ENCODE measurements around the gene HS3ST4.

Gene HS3ST4

GRCh38 chr16:26134588-26134987 lies 442.8 kb downstream of the HS3ST4 start:
- H3K27ac Mint-ChIP-seq: no peak overlapping the region
- H3K9me3 Mint-ChIP-seq: no peaks in the 10 kb centered on the region
- H3K4me3 Mint-ChIP-seq: no peak overlapping the region
- H3K27me3 Mint-ChIP-seq (ENCODE audit: low read depth): no peaks in the 10 kb centered on the region
- no peaks in the 10 kb centered on the region for H3K36me3 Mint-ChIP-seq (ENCODE audit: low read depth)
- no peaks in the 10 kb centered on the region for H3K4me1 Mint-ChIP-seq (ENCODE audit: low read depth)

GRCh38 chr16:26137956-26138355 lies 446.2 kb downstream of the HS3ST4 start:
- Mint-ChIP-seq H3K4me3 (no peak overlapping the region), H3K36me3 (ENCODE audit: low read depth) (no peaks in the 10 kb centered on the region), H3K27ac (no peak overlapping the region), H3K27me3 (ENCODE audit: low read depth) (no peaks in the 10 kb centered on the region), H3K9me3 (no peaks in the 10 kb centered on the region), H3K4me1 (ENCODE audit: low read depth) (no peaks in the 10 kb centered on the region)

- Mint-ChIP-seq H3K36me3 (ENCODE audit: low read depth) (no peaks in the 10 kb centered on the region), H3K4me3 (no peak overlapping the region), H3K27me3 (ENCODE audit: low read depth) (no peaks in the 10 kb centered on the region), H3K4me1 (ENCODE audit: low read depth) (no peaks in the 10 kb centered on the region), H3K27ac (no peak overlapping the region), H3K9me3 (no peaks in the 10 kb centered on the region)
Observed at GRCh38 chr16:26139091-26139490, 447.3 kb downstream of the HS3ST4 start.

- no peak overlapping the region for H3K4me3 Mint-ChIP-seq
- no peaks in the 10 kb centered on the region for H3K9me3 Mint-ChIP-seq
- no peaks in the 10 kb centered on the region for H3K36me3 Mint-ChIP-seq (ENCODE audit: low read depth)
- H3K27ac Mint-ChIP-seq: no peak overlapping the region
- no peaks in the 10 kb centered on the region for H3K27me3 Mint-ChIP-seq (ENCODE audit: low read depth)
- no peaks in the 10 kb centered on the region for H3K4me1 Mint-ChIP-seq (ENCODE audit: low read depth)
Observed at GRCh38 chr16:26139884-26140283, 448.1 kb downstream of the HS3ST4 start.

- Mint-ChIP-seq H3K27ac (no peak overlapping the region), H3K4me1 (ENCODE audit: low read depth) (no peaks in the 10 kb centered on the region), H3K36me3 (ENCODE audit: low read depth) (no peaks in the 10 kb centered on the region), H3K27me3 (ENCODE audit: low read depth) (no peaks in the 10 kb centered on the region), H3K9me3 (no peaks in the 10 kb centered on the region), H3K4me3 (no peak overlapping the region)
Observed at GRCh38 chr16:26149364-26150190, 457.8 kb downstream of the HS3ST4 start.

- H3K9me3 Mint-ChIP-seq: peaks cover 9% of the 10 kb centered on the region
- no peak overlapping the region for H3K4me3 Mint-ChIP-seq
- no peaks in the 10 kb centered on the region for H3K36me3 Mint-ChIP-seq (ENCODE audit: low read depth)
Observed at GRCh38 chr16:26155221-26155620, 463.5 kb downstream of the HS3ST4 start.

GRCh38 chr16:26157319-26157718 lies 465.6 kb downstream of the HS3ST4 start:
- H3K9me3 Mint-ChIP-seq: peaks cover 9% of the 10 kb centered on the region
- H3K27me3 Mint-ChIP-seq (ENCODE audit: low read depth): no peaks in the 10 kb centered on the region
- H3K4me1 Mint-ChIP-seq (ENCODE audit: low read depth): no peaks in the 10 kb centered on the region
- no peak overlapping the region for H3K4me3 Mint-ChIP-seq
- no peaks in the 10 kb centered on the region for H3K36me3 Mint-ChIP-seq (ENCODE audit: low read depth)
- no peak overlapping the region for H3K27ac Mint-ChIP-seq

More at GRCh38 chr16:26155221-26155620, 463.5 kb downstream of the HS3ST4 start:
- H3K27me3 Mint-ChIP-seq (ENCODE audit: low read depth): no peaks in the 10 kb centered on the region
- no peaks in the 10 kb centered on the region for H3K4me1 Mint-ChIP-seq (ENCODE audit: low read depth)
- H3K27ac Mint-ChIP-seq: no peak overlapping the region

GRCh38 chr16:26158142-26158759 lies 466.5 kb downstream of the HS3ST4 start:
- no peaks in the 10 kb centered on the region for H3K4me1 Mint-ChIP-seq (ENCODE audit: low read depth)
- no peak overlapping the region for H3K27ac Mint-ChIP-seq
- H3K36me3 Mint-ChIP-seq (ENCODE audit: low read depth): no peaks in the 10 kb centered on the region
- peaks cover 9% of the 10 kb centered on the region for H3K9me3 Mint-ChIP-seq
- H3K27me3 Mint-ChIP-seq (ENCODE audit: low read depth): no peaks in the 10 kb centered on the region
- H3K4me3 Mint-ChIP-seq: no peak overlapping the region

- no peak overlapping the region for H3K27ac Mint-ChIP-seq
- peaks cover 15% of the 10 kb centered on the region for H3K9me3 Mint-ChIP-seq
- H3K36me3 Mint-ChIP-seq (ENCODE audit: low read depth): no peaks in the 10 kb centered on the region
- H3K27me3 Mint-ChIP-seq (ENCODE audit: low read depth): no peaks in the 10 kb centered on the region
- no peaks in the 10 kb centered on the region for H3K4me1 Mint-ChIP-seq (ENCODE audit: low read depth)
- no peak overlapping the region for H3K4me3 Mint-ChIP-seq
Observed at GRCh38 chr16:26161461-26162180, 469.9 kb downstream of the HS3ST4 start.

GRCh38 chr16:26169473-26169872 lies 477.7 kb downstream of the HS3ST4 start:
- H3K36me3 Mint-ChIP-seq (ENCODE audit: low read depth): no peaks in the 10 kb centered on the region
- H3K9me3 Mint-ChIP-seq: peaks cover 3% of the 10 kb centered on the region
- H3K4me3 Mint-ChIP-seq: no peak overlapping the region
- H3K27ac Mint-ChIP-seq: no peak overlapping the region
- H3K4me1 Mint-ChIP-seq (ENCODE audit: low read depth): no peaks in the 10 kb centered on the region
- H3K27me3 Mint-ChIP-seq (ENCODE audit: low read depth): no peaks in the 10 kb centered on the region

GRCh38 chr16:26175944-26176343 lies 484.2 kb downstream of the HS3ST4 start:
- Mint-ChIP-seq H3K27ac (no peak overlapping the region), H3K4me3 (no peak overlapping the region), H3K36me3 (ENCODE audit: low read depth) (no peaks in the 10 kb centered on the region), H3K27me3 (ENCODE audit: low read depth) (no peaks in the 10 kb centered on the region), H3K4me1 (ENCODE audit: low read depth) (no peaks in the 10 kb centered on the region), H3K9me3 (no peaks in the 10 kb centered on the region)

GRCh38 chr16:26177438-26177837 lies 485.7 kb downstream of the HS3ST4 start:
- Mint-ChIP-seq H3K27ac (no peak overlapping the region), H3K4me1 (ENCODE audit: low read depth) (no peaks in the 10 kb centered on the region), H3K9me3 (no peaks in the 10 kb centered on the region), H3K4me3 (no peak overlapping the region), H3K27me3 (ENCODE audit: low read depth) (no peaks in the 10 kb centered on the region), H3K36me3 (ENCODE audit: low read depth) (no peaks in the 10 kb centered on the region)

GRCh38 chr16:26178298-26178697 lies 486.5 kb downstream of the HS3ST4 start:
- Mint-ChIP-seq H3K4me1 (ENCODE audit: low read depth) (no peaks in the 10 kb centered on the region), H3K9me3 (no peaks in the 10 kb centered on the region), H3K27me3 (ENCODE audit: low read depth) (no peaks in the 10 kb centered on the region), H3K36me3 (ENCODE audit: low read depth) (no peaks in the 10 kb centered on the region), H3K27ac (no peak overlapping the region), H3K4me3 (no peak overlapping the region)

GRCh38 chr16:26186091-26186615 lies 494.4 kb downstream of the HS3ST4 start:
- H3K36me3 Mint-ChIP-seq (ENCODE audit: low read depth): no peaks in the 10 kb centered on the region
- H3K9me3 Mint-ChIP-seq: no peaks in the 10 kb centered on the region
- no peak overlapping the region for H3K27ac Mint-ChIP-seq
- H3K4me1 Mint-ChIP-seq (ENCODE audit: low read depth): no peaks in the 10 kb centered on the region
- peaks cover 4% of the 10 kb centered on the region for H3K27me3 Mint-ChIP-seq (ENCODE audit: low read depth)
- no peak overlapping the region for H3K4me3 Mint-ChIP-seq
